H1 (cell line): ENCODE measurements around the gene PABPC1L. TPM values are rescaled to one million over a fixed set of nuclear protein-coding genes. Genes with fewer than 3 reads are reported as not detected.

ENCODE experiments used
- BACH1 ChIP-seq: IDR thresholded peaks from 2 replicates; pipeline ENCODE4 v1.6.1; 2012; ENCODE audit warnings: low read length, improper control_type of control experiment
- CBX5 ChIP-seq: fragments of 300-800, 300-1000 bp; sonication (generic); IDR thresholded peaks from 2 replicates; pipeline ENCODE4 v1.7.1; 2016; ENCODE audit warnings: antibody characterized with exemption, low read length, low read depth
- CREB1 ChIP-seq: IDR thresholded peaks from 2 replicates; pipeline ENCODE4 v1.6.1; 2012; ENCODE audit warnings: inconsistent platforms
- EZH2 ChIP-seq: fragments of 200-600 bp; sonication (generic); IDR thresholded peaks from 2 replicates; pipeline ENCODE4 v1.7.1; 2012; ENCODE audit warnings: low read depth, mild to moderate bottlenecking, moderate library complexity, low read length, inconsistent platforms; ENCODE audit not compliant: severe bottlenecking
- KDM4A ChIP-seq: IDR thresholded peaks from one replicate; pipeline ENCODE4 v1.7.1; 2012; ENCODE audit warnings: low read depth, mild to moderate bottlenecking, moderate library complexity, low read length, inconsistent platforms; ENCODE audit not compliant: severe bottlenecking
- TEAD4 ChIP-seq: IDR thresholded peaks from 2 replicates; pipeline ENCODE4 v1.6.1; 2012; ENCODE audit warnings: low read depth, low read length, inconsistent platforms, mixed read lengths
- polyA plus RNA-seq, 7 experiments: library from polyadenylated mRNA; depleted of rRNA in 3 of 7; stranded (reverse) in 5 of 7; unstranded in 2 of 7; fragments of >200 nt in 5 of 7; fragments of 200-250 nt in 2 of 7; gene quantifications; 1 replicate in 5 of 7; 2 replicates in 1 of 7; 4 replicates in 1 of 7; pipeline versions ENCODE4 v1.2.1 to v1.2.3, GENCODE V29; 2011 to 2013; ENCODE audit warnings: missing spikeins in 2 of 7, mixed read lengths in 2 of 7
- total RNA-seq: library from RNA; stranded (reverse); fragmentation: NEBNext Ultra II Directional; extraction: Animal tissue kit (Norgen Biotek cat#: 25700); gene quantifications from 2 replicates; pipeline ENCODE4 v1.2.1, GENCODE V29; 2021
- TF ChIP-seq, protein P1 (sequence below): fragments of 300-600 bp; sonication (generic); IDR thresholded peaks from 2 replicates; pipeline ENCODE4 v1.7.1; 2012; ENCODE audit warnings: low read length, moderate library complexity, mild to moderate bottlenecking, inconsistent platforms; ENCODE audit not compliant: insufficient replicate concordance
- TF ChIP-seq, protein P2 (sequence below), 3 experiments: IDR thresholded peaks; 1 replicate in 2 of 3; 2 replicates in 1 of 3; pipeline versions ENCODE4 v1.5.1 to v1.6.1; 2011; ENCODE audit warnings: low read length in 3 of 3, mild to moderate bottlenecking in 3 of 3, inconsistent platforms in 2 of 3, low read depth in 1 of 3, moderate library complexity in 1 of 3; ENCODE audit not compliant: insufficient read depth in 1 of 3; ENCODE audit errors: control extremely low read depth in 1 of 3

PABPC1L gene
- total and polyA plus RNA-seq, 2 of the 8 experiments (the other 6 are each of a cell fraction or from before 2014, with no cell fraction given): 61.1 to 108 TPM

DNA sequence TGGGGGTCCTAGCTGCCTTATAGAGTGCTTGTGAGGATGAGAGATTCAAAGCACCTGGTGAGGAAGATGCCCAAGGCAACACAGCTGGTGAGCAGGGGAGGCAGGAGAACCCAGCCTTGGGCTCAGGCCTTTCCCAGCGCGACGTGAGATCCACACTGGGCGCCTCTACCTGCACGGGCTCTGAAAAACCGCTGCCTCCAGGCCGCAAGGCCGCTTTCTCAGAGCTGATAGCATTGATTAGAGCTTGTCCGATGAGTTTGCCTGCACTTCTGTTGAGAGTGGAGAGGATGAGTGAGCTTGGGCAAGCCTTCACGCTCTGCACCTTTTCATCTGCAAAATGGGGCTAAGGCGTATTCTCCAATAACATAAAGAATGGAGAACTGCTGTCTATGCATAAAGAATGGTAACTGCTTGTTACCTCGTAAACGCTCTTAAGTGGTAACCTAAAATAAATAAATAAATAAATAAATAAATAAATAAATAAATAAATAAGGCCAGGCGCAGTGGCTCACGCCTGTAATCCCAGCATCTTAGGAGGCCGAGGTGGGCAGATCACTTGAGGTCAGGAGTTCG, 916 bp downstream of the PABPC1L start (continued):
- TF ChIP-seq, protein P1, sequence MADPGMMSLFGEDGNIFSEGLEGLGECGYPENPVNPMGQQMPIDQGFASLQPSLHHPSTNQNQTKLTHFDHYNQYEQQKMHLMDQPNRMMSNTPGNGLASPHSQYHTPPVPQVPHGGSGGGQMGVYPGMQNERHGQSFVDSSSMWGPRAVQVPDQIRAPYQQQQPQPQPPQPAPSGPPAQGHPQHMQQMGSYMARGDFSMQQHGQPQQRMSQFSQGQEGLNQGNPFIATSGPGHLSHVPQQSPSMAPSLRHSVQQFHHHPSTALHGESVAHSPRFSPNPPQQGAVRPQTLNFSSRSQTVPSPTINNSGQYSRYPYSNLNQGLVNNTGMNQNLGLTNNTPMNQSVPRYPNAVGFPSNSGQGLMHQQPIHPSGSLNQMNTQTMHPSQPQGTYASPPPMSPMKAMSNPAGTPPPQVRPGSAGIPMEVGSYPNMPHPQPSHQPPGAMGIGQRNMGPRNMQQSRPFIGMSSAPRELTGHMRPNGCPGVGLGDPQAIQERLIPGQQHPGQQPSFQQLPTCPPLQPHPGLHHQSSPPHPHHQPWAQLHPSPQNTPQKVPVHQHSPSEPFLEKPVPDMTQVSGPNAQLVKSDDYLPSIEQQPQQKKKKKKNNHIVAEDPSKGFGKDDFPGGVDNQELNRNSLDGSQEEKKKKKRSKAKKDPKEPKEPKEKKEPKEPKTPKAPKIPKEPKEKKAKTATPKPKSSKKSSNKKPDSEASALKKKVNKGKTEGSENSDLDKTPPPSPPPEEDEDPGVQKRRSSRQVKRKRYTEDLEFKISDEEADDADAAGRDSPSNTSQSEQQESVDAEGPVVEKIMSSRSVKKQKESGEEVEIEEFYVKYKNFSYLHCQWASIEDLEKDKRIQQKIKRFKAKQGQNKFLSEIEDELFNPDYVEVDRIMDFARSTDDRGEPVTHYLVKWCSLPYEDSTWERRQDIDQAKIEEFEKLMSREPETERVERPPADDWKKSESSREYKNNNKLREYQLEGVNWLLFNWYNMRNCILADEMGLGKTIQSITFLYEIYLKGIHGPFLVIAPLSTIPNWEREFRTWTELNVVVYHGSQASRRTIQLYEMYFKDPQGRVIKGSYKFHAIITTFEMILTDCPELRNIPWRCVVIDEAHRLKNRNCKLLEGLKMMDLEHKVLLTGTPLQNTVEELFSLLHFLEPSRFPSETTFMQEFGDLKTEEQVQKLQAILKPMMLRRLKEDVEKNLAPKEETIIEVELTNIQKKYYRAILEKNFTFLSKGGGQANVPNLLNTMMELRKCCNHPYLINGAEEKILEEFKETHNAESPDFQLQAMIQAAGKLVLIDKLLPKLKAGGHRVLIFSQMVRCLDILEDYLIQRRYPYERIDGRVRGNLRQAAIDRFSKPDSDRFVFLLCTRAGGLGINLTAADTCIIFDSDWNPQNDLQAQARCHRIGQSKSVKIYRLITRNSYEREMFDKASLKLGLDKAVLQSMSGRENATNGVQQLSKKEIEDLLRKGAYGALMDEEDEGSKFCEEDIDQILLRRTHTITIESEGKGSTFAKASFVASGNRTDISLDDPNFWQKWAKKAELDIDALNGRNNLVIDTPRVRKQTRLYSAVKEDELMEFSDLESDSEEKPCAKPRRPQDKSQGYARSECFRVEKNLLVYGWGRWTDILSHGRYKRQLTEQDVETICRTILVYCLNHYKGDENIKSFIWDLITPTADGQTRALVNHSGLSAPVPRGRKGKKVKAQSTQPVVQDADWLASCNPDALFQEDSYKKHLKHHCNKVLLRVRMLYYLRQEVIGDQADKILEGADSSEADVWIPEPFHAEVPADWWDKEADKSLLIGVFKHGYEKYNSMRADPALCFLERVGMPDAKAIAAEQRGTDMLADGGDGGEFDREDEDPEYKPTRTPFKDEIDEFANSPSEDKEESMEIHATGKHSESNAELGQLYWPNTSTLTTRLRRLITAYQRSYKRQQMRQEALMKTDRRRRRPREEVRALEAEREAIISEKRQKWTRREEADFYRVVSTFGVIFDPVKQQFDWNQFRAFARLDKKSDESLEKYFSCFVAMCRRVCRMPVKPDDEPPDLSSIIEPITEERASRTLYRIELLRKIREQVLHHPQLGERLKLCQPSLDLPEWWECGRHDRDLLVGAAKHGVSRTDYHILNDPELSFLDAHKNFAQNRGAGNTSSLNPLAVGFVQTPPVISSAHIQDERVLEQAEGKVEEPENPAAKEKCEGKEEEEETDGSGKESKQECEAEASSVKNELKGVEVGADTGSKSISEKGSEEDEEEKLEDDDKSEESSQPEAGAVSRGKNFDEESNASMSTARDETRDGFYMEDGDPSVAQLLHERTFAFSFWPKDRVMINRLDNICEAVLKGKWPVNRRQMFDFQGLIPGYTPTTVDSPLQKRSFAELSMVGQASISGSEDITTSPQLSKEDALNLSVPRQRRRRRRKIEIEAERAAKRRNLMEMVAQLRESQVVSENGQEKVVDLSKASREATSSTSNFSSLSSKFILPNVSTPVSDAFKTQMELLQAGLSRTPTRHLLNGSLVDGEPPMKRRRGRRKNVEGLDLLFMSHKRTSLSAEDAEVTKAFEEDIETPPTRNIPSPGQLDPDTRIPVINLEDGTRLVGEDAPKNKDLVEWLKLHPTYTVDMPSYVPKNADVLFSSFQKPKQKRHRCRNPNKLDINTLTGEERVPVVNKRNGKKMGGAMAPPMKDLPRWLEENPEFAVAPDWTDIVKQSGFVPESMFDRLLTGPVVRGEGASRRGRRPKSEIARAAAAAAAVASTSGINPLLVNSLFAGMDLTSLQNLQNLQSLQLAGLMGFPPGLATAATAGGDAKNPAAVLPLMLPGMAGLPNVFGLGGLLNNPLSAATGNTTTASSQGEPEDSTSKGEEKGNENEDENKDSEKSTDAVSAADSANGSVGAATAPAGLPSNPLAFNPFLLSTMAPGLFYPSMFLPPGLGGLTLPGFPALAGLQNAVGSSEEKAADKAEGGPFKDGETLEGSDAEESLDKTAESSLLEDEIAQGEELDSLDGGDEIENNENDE: no peak
- no peak for TF ChIP-seq EZH2
- no peak for TF ChIP-seq CREB1
- no peak for TF ChIP-seq KDM4A
- TF ChIP-seq, protein P2, sequence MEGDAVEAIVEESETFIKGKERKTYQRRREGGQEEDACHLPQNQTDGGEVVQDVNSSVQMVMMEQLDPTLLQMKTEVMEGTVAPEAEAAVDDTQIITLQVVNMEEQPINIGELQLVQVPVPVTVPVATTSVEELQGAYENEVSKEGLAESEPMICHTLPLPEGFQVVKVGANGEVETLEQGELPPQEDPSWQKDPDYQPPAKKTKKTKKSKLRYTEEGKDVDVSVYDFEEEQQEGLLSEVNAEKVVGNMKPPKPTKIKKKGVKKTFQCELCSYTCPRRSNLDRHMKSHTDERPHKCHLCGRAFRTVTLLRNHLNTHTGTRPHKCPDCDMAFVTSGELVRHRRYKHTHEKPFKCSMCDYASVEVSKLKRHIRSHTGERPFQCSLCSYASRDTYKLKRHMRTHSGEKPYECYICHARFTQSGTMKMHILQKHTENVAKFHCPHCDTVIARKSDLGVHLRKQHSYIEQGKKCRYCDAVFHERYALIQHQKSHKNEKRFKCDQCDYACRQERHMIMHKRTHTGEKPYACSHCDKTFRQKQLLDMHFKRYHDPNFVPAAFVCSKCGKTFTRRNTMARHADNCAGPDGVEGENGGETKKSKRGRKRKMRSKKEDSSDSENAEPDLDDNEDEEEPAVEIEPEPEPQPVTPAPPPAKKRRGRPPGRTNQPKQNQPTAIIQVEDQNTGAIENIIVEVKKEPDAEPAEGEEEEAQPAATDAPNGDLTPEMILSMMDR (IDR thresholded peaks at IDR 0.05; ENCODE audit: control extremely low read depth in 1 of 3, insufficient read depth in 1 of 3, low read depth in 1 of 3, low read length in 3 of 3): no peak
- TF ChIP-seq TEAD4: no peak
- no peak for TF ChIP-seq BACH1
- no peak for TF ChIP-seq CBX5
